Measurements from ENCODE around the gene TMEM175. TPM values are rescaled to one million over a fixed set of nuclear protein-coding genes. Genes with fewer than 3 reads are reported as not detected.

The TMEM175 gene
- total and polyA plus RNA-seq, 2 of the 8 experiments (the other 6 are each of a cell fraction or from before 2014, with no cell fraction given), result 4.9 to 20.7 TPM

DNA sequence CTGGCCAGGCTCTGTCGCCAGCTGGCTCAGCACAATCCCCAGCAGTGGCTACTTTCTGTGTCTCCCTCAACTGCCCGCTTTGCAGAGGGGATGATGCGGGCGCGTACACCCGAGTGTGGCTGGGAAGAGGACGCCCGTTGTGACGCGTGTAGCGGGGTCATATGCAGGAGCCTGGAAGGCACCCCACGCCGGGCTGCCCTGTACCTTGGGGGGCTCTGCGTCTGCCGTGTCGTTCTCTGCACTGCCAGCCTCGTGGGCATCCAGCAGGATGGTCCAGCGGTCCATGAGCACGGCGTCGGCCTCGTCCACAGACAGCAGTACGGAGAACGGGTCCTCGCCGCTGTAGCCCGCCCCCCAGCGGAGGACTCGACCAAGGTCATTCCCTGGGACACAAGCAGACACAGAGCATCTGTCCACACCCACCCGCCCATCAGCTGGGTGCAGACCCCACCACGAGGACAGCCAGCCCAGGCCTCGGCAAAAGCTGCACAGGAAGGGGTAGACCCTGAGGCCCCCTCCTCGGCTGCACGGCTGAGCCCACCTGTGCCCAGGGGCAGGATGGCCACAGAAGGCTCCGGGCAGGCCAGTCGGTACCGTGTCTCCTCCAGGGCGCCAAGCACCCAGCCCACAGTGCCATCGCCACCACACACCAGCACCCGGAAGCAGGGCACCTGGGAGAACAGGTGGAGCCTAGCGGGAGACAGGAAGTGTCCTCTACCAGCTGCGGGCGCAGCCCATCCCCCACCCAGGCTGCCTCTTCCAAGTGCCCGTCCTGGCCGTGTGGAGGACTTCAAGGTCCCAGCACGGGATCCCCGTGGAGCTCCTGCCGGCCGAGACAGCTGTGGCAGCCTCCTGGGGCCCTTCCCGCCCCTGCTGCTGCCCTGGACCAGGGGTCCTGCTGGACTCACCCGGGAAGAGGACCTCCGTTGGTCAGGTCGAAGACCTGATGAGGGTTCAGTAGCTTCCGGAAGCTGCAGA, 30.3 kb downstream of the TMEM175 start:
- Histone ChIP-seq H4K5ac (ENCODE audit: insufficient read length, low read depth, low read length) (no peak overlapping the region), H3K56ac (replicated peaks; ENCODE audit: insufficient read length, low read depth, low read length) (no peak overlapping the region), H4K20me1 (replicated peaks in 1 of 2; ENCODE audit: control insufficient read depth in 1 of 2, insufficient read depth in 2 of 2, low read length in 2 of 2) (peaks cover 0 to 9% of the 10 kb centered on the region in 2 experiments), H3K9ac (replicated peaks in 1 of 4; ENCODE audit: extremely low read depth in 1 of 4, low read depth in 3 of 4, low read length in 3 of 4) (no peak overlapping the region), H2BK20ac (ENCODE audit: low read length) (no peak overlapping the region), H2AK5ac (ENCODE audit: low read depth, low read length) (no peak overlapping the region), H3K4ac (replicated peaks; ENCODE audit: insufficient read length, low read depth, low read length) (no peak overlapping the region), H3K18ac (ENCODE audit: extremely low read depth, low read length) (no peak overlapping the region), H3K9me3 (ENCODE audit: insufficient read depth in 2 of 2, low read depth in 1 of 2, low read length in 1 of 2) (no peaks in the 10 kb centered on the region), H3K23ac (ENCODE audit: insufficient read length) (no peak overlapping the region), H3K4me3 (ENCODE audit: extremely low read depth in 1 of 4, insufficient read depth in 2 of 4, low read depth in 3 of 4, low read length in 4 of 4) (no peak overlapping the region), H3K27ac (ENCODE audit: low read depth, low read length) (no peak overlapping the region), H3K36me3 (ENCODE audit: control insufficient read depth in 2 of 4, insufficient read depth in 4 of 4, low read length in 3 of 4) (no peaks in the 10 kb centered on the region), H3K14ac (ENCODE audit: insufficient read length) (no peak overlapping the region), H4K91ac (replicated peaks; ENCODE audit: insufficient read length, low read length) (no peak overlapping the region), H2AFZ (ENCODE audit: low read length) (no peak overlapping the region), H4K8ac (ENCODE audit: extremely low read depth, insufficient read depth, low read length) (no peak overlapping the region; the same call in 1 of the 2 replicates), H2BK5ac (ENCODE audit: low read depth, low read length) (no peak overlapping the region), H2BK15ac (ENCODE audit: low read length) (no peak overlapping the region), H3K79me1 (ENCODE audit: low read depth, low read length) (no peaks in the 10 kb centered on the region), H3K27me3 (replicated peaks in 1 of 4; ENCODE audit: control insufficient read depth in 3 of 4, extremely low read depth in 1 of 4, insufficient read depth in 3 of 4, low read length in 3 of 4) (peaks cover 1 to 4% (median 3%) of the 10 kb centered on the region in 4 experiments; a peak in 5 of 7 replicates), H2BK120ac (replicated peaks; ENCODE audit: low read depth, low read length) (no peak overlapping the region), H3K4me1 (replicated peaks in 1 of 4; ENCODE audit: control insufficient read depth in 3 of 4, insufficient read depth in 4 of 4, low read length in 3 of 4) (no peaks in the 10 kb centered on the region; a peak in 2 of 7 replicates), H2BK12ac (ENCODE audit: low read depth, low read length) (no peak overlapping the region), H3K4me2 (ENCODE audit: insufficient read depth in 1 of 2, low read depth in 2 of 2, low read length in 2 of 2) (no peak overlapping the region), H3K23me2 (ENCODE audit: low read depth, low read length) (peaks cover 2% of the 10 kb centered on the region; the same call in 1 of the 2 replicates), H3K79me2 (ENCODE audit: control insufficient read depth in 1 of 2, insufficient read depth in 2 of 2, low read length in 2 of 2) (no peaks in the 10 kb centered on the region)
- TF ChIP-seq RAD21 (IDR thresholded peaks at IDR 0.05 in 1 of 2, conservative IDR thresholded peaks at IDR 0.05 in 1 of 2; ENCODE audit: low read depth in 2 of 2, low read length in 2 of 2) (peak in 1 of 2 experiments; percentile 17; a peak in 2 of 4 replicates), CHD1 (IDR thresholded peaks at IDR 0.05; ENCODE audit: low read depth, low read length) (no peak)
- TF ChIP-seq, protein P1, sequence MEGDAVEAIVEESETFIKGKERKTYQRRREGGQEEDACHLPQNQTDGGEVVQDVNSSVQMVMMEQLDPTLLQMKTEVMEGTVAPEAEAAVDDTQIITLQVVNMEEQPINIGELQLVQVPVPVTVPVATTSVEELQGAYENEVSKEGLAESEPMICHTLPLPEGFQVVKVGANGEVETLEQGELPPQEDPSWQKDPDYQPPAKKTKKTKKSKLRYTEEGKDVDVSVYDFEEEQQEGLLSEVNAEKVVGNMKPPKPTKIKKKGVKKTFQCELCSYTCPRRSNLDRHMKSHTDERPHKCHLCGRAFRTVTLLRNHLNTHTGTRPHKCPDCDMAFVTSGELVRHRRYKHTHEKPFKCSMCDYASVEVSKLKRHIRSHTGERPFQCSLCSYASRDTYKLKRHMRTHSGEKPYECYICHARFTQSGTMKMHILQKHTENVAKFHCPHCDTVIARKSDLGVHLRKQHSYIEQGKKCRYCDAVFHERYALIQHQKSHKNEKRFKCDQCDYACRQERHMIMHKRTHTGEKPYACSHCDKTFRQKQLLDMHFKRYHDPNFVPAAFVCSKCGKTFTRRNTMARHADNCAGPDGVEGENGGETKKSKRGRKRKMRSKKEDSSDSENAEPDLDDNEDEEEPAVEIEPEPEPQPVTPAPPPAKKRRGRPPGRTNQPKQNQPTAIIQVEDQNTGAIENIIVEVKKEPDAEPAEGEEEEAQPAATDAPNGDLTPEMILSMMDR (IDR thresholded peaks at IDR 0.05; ENCODE audit: control extremely low read depth in 1 of 3, insufficient read depth in 1 of 3, low read depth in 1 of 3, low read length in 3 of 3), result peak in 2 of 3 experiments; percentile 10 to 37; a peak in 1 of 4 replicates
- whole genome bisulfite sequencing, 2 experiments (ENCODE audit: extremely low coverage in 1 of 2, insufficient coverage in 1 of 2, insufficient read length in 1 of 2, insufficient replicate concordance in 2 of 2, low coverage in 1 of 2, low lambda C conversion rate in 2 of 2, missing lambda C conversion rate in 1 of 2), result 91% methylated on average over 47 of the region's 54 CpGs; no CpG with 5 or more reads in 1 of the 2 experiments
- ChIA-PET POLR2A (ENCODE audit: partially characterized antibody) (interaction anchor here (1.0 to 1.4 kb wide), 2 partner anchors 13 to 29 kb away, joined by 3 to 4 read pairs; no protein-coding TSS in a partner anchor), CTCF (ENCODE audit: partially characterized antibody) (interaction anchor here (0.6 to 1.7 kb wide), 7 partner anchors 17 to 71 kb away, joined by 3 to 4 read pairs (median 3); partner anchors contain the start of genes IDUA and SLC26A1)
- FAIRE-seq (no peak), DNase-seq (ENCODE audit: low read depth in 1 of 2, low spot score in 2 of 2) (no peak)
